ENCODE results near the gene YWHAQ. TPM values are rescaled to one million over a fixed set of nuclear protein-coding genes. Genes with fewer than 3 reads are reported as not detected.
A peak's percentile ranks its signal among the peaks of the same experiment; 100 is the strongest.

The YWHAQ gene
- total and polyA plus RNA-seq, 9 of the 15 experiments (the other 6 are each of a cell fraction or from before 2014, with no cell fraction given): 63.1 to 359 (median 203) TPM

DNA sequence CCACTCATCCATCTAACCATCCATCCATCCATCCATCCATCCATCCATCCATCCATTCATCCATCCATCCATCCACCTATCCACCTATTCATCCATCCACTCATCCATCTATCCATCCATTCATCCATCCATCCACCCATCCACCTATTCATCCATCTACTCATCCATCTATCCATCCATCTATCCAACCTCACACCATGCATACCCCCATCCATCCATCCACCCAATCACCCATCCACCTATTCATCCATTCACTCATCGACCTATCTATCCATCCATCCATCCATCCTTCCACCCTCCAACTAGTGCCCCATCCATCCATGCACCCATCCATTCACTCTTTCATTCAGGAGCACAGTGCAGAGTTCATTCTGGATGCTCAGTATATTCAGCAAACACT is 21.5 kb upstream of the YWHAQ start:
- TF ChIP-seq JUNB (CRISPR knock-in tag; conservative IDR thresholded peaks at IDR 0.05) (no peak), HDAC1 (IDR thresholded peaks at IDR 0.05) (0 out of 4 replicates have a peak, but pooled peaks of 1 of the 2 experiments have one; percentile 20), CREB1 (IDR thresholded peaks at IDR 0.05) (no peak), CREB1 (CRISPR knock-in tag; IDR thresholded peaks at IDR 0.05) (no peak), NCOA2 (IDR thresholded peaks at IDR 0.05; ENCODE audit: partially characterized antibody in 2 of 2) (no peak), NFIC (IDR thresholded peaks at IDR 0.05) (0 out of 2 replicates have a peak, but pooled peaks have one; percentile 5), SPI1 (IDR thresholded peaks at IDR 0.05; ENCODE audit: borderline replicate concordance, low read depth, low read length) (no peak), KDM1A (IDR thresholded peaks at IDR 0.05) (0 out of 4 replicates have a peak, but pooled peaks of 1 of the 2 experiments have one; percentile 10), BRD4 (IDR thresholded peaks at IDR 0.05) (no peak), POLR2B (IDR thresholded peaks at IDR 0.05; ENCODE audit: low read depth, partially characterized antibody) (no peak), EHMT2 (IDR thresholded peaks at IDR 0.05) (0 out of 2 replicates have a peak, but pooled peaks have one; percentile 18), ARID1B (IDR thresholded peaks at IDR 0.05) (no peak)
- TF ChIP-seq, protein P1, sequence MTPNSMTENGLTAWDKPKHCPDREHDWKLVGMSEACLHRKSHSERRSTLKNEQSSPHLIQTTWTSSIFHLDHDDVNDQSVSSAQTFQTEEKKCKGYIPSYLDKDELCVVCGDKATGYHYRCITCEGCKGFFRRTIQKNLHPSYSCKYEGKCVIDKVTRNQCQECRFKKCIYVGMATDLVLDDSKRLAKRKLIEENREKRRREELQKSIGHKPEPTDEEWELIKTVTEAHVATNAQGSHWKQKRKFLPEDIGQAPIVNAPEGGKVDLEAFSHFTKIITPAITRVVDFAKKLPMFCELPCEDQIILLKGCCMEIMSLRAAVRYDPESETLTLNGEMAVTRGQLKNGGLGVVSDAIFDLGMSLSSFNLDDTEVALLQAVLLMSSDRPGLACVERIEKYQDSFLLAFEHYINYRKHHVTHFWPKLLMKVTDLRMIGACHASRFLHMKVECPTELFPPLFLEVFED (CRISPR knock-in tag; conservative IDR thresholded peaks at IDR 0.05): 0 out of 2 replicates have a peak, but pooled peaks have one; percentile 11
- in situ Hi-C loops (cut with MboI) (no loop called here), intact Hi-C loops (cut with micrococcal nuclease) (no loop called here)
- ATAC-seq (no peak), DNase-seq (ENCODE audit: extremely low read depth in 1 of 4, low spot score in 3 of 4) (no peak), FAIRE-seq (no peak)
- no peaks in the 10 kb centered on the region for H3K9me1 ChIP-seq (ENCODE audit: control insufficient read depth, insufficient read depth, low read length)
- H3K9ac ChIP-seq (ENCODE audit: insufficient read depth in 1 of 2, low read depth in 2 of 2, low read length in 2 of 2): no peak overlapping the region
- H3K27me3 ChIP-seq (ENCODE audit: control insufficient read depth in 2 of 2, insufficient read depth in 2 of 2, low read length in 2 of 2): peaks cover 15 to 38% of the 10 kb centered on the region in 2 experiments; a peak in 3 of 5 replicates
- CTCF ChIA-PET (ENCODE audit: low intra/inter-chr PET ratio): no interaction called here
- no peaks in the 10 kb centered on the region for H3K79me2 ChIP-seq (ENCODE audit: control insufficient read depth, insufficient read depth, low read length)
- H3K27ac ChIP-seq (ENCODE audit: extremely low read depth, low read depth, low read length): no peak overlapping the region
- peaks cover 15 to 19% of the 10 kb centered on the region in 2 experiments; a peak in 3 of 5 replicates for H3K4me1 ChIP-seq (replicated peaks in 1 of 2; ENCODE audit: control insufficient read depth in 2 of 2, insufficient read depth in 2 of 2, low read length in 2 of 2)
- H3K9me3 ChIP-seq (replicated peaks; ENCODE audit: control insufficient read depth, insufficient read depth, low read depth, low read length): no peaks in the 10 kb centered on the region
- no peaks in the 10 kb centered on the region for H3K36me3 ChIP-seq (ENCODE audit: control insufficient read depth, insufficient read depth, low read length)
- POLR2A ChIA-PET: no interaction called here
- H2AFZ ChIP-seq (ENCODE audit: low read depth, low read length): no peak overlapping the region
- BruUV-seq (replicated peaks): no TSS peak
- peaks cover 5% of the 10 kb centered on the region; the same call in 1 of the 2 replicates for H4K20me1 ChIP-seq (replicated peaks; ENCODE audit: control insufficient read depth, insufficient read depth, low read length)
- H3K4me3 ChIP-seq: no peak overlapping the region
- 8% methylated on average over 1 of the region's 1 CpG for WGBS (ENCODE audit: insufficient coverage, low coverage, missing lambda C conversion rate)
- H3K4me2 ChIP-seq (ENCODE audit: insufficient read depth, low read length): no peak overlapping the region

Data from K562 (cell line).